Left kidney (tissue), 2 donors: ENCODE results near the gene LIPJ. TPM values are rescaled to one million over a fixed set of nuclear protein-coding genes. Genes with fewer than 3 reads are reported as not detected.

Source experiments
- DNase-seq: peaks from one replicate; pipeline ENCODE4 v3.0.0-alpha.2; 2013
- polyA plus RNA-seq: library from polyadenylated mRNA; unstranded; fragments of 120-200 nt; gene quantifications from one replicate; pipeline ENCODE4 v1.2.1, GENCODE V29; 2013; ENCODE audit not compliant: insufficient read length

Gene LIPJ
- polyA plus RNA-seq, 1 donor = 0.10 TPM

- no peak for DNase-seq
These were observed 7.9 kb downstream of the LIPJ start for GRCh38 chr10:88594482-88594881.

- DNase-seq = no peak
These were observed 11.5 kb downstream of the LIPJ start for GRCh38 chr10:88598055-88598454.

- DNase-seq = no peak
These were observed 21.6 kb downstream of the LIPJ start for GRCh38 chr10:88608052-88608732.

GRCh38 chr10:88608780-88609179 lies 22.2 kb downstream of the LIPJ start:
- DNase-seq = no peak

GRCh38 chr10:88616250-88616977 lies 29.9 kb downstream of the LIPJ start:
- no peak for DNase-seq

GRCh38 chr10:88617772-88618300 lies 31.3 kb downstream of the LIPJ start:
- DNase-seq = no peak

GRCh38 chr10:88618496-88618895 lies 31.9 kb downstream of the LIPJ start:
- no peak for DNase-seq

GRCh38 chr10:88620441-88620840 lies 33.9 kb downstream of the LIPJ start:
- no peak for DNase-seq

GRCh38 chr10:88623835-88624234 lies 37.3 kb downstream of the LIPJ start:
- DNase-seq = no peak

- DNase-seq = no peak
These were observed 38.3 kb downstream of the LIPJ start for GRCh38 chr10:88624840-88625239.

- DNase-seq = no peak
These were observed 53.6 kb downstream of the LIPJ start for GRCh38 chr10:88640186-88640585.

- no peak for DNase-seq
These were observed 55.6 kb downstream of the LIPJ start for GRCh38 chr10:88642209-88642608.

GRCh38 chr10:88642963-88643362 lies 56.4 kb downstream of the LIPJ start:
- DNase-seq = no peak

- no peak for DNase-seq
These were observed 60.6 kb downstream of the LIPJ start for GRCh38 chr10:88647061-88647615.

GRCh38 chr10:88651101-88651551 lies 64.6 kb downstream of the LIPJ start:
- DNase-seq = no peak

- no peak for DNase-seq
These were observed 66.1 kb downstream of the LIPJ start for GRCh38 chr10:88652616-88653015.

Other genes starting within 250 kb of the LIPJ start
- gene RNLS, start 3.4 kb upstream of the LIPJ start, polyA plus RNA-seq = 15.3 TPM
- gene LIPF, start 77.7 kb downstream of the LIPJ start, polyA plus RNA-seq = 0.47 TPM
- not detected for gene LIPK, start 119.5 kb downstream of the LIPJ start, polyA plus RNA-seq
- gene LIPN, start 173.3 kb downstream of the LIPJ start, polyA plus RNA-seq = not detected
- not detected for gene LIPM, start 216.0 kb downstream of the LIPJ start, polyA plus RNA-seq